Stimulated activated naive CD4-positive, alpha-beta T cell treated with Interleukin-2 at 50 U/mL for 16 hours (primary cell): ENCODE results near the gene ATP11A.

Experiments
- DNase-seq: peaks from one replicate; lab custom pipeline; 2025; lab: John Stamatoyannopoulos, UW

The ATP11A gene

GRCh38 chr13:112710855-112711527 lies 21.2 kb downstream of the ATP11A start:
- no peak for DNase-seq

GRCh38 chr13:112711528-112712265 lies 21.9 kb downstream of the ATP11A start:
- no peak for DNase-seq

- no peak for DNase-seq
These were observed 22.8 kb downstream of the ATP11A start for GRCh38 chr13:112712451-112713207.

GRCh38 chr13:112713517-112714253 lies 23.8 kb downstream of the ATP11A start:
- no peak for DNase-seq

- no peak for DNase-seq
These were observed 24.7 kb downstream of the ATP11A start for GRCh38 chr13:112714376-112715174.

- no peak for DNase-seq
These were observed 25.4 kb downstream of the ATP11A start for GRCh38 chr13:112715210-112715609.

- DNase-seq: no peak
These were observed 26.1 kb downstream of the ATP11A start for GRCh38 chr13:112715715-112716460.

GRCh38 chr13:112716461-112716820 lies 26.6 kb downstream of the ATP11A start:
- no peak for DNase-seq

- DNase-seq: no peak
These were observed 27.1 kb downstream of the ATP11A start for GRCh38 chr13:112716841-112717520.

- no peak for DNase-seq
These were observed 28.5 kb downstream of the ATP11A start for GRCh38 chr13:112718318-112718717.

- no peak for DNase-seq
These were observed 29.2 kb downstream of the ATP11A start for GRCh38 chr13:112719016-112719415.

GRCh38 chr13:112719556-112719955 lies 29.7 kb downstream of the ATP11A start:
- no peak for DNase-seq

GRCh38 chr13:112720251-112720650 lies 30.4 kb downstream of the ATP11A start:
- DNase-seq: no peak

- DNase-seq: no peak
These were observed 31.0 kb downstream of the ATP11A start for GRCh38 chr13:112720814-112721197.

GRCh38 chr13:112721198-112722104 lies 31.6 kb downstream of the ATP11A start:
- DNase-seq: no peak

GRCh38 chr13:112722433-112723263 lies 32.8 kb downstream of the ATP11A start:
- DNase-seq: no peak

GRCh38 chr13:112723771-112724170 lies 33.9 kb downstream of the ATP11A start:
- DNase-seq: no peak

GRCh38 chr13:112724788-112725345 lies 35.0 kb downstream of the ATP11A start:
- DNase-seq: no peak
